ENCODE measurements around the gene TAS2R19. TPM values are rescaled to one million over a fixed set of nuclear protein-coding genes. Genes with fewer than 3 reads are reported as not detected.
"Not testable (repeated sequence)": the region's sequence is repeated elsewhere in the genome, so short reads cannot be mapped to it uniquely, and the experiment has no call there.

TAS2R19 gene
- 0.62 and 1.3 TPM in 2 replicates for total RNA-seq (2014; rRNA removed; shearing (Covaris generic))

- Histone ChIP-seq H3K4me3 (ENCODE audit: insufficient read depth, low read depth, low read length) (no peak within 1 kb of the TSS), H3K36me3 (replicated peaks; ENCODE audit: control insufficient read depth, insufficient read depth, low read length) (no peaks in the 10 kb centered on the region; the same call in 1 of the 2 replicates), H3K27me3 (ENCODE audit: control insufficient read depth, insufficient read depth, low read length) (no peaks in the 10 kb centered on the region)
- no peak for DNase-seq
Measured at GRCh38 chr12:11022520-11022919, at the start of gene TAS2R19. Gene TAS2R19, minus strand, starts transcription at chr12:11022620. Its CDS starts 49 bp downstream, at chr12:11022571.

GRCh38 chr12:11071414-11071813, 49.0 kb upstream of the TAS2R19 start:
- H3K4me3 ChIP-seq (ENCODE audit: insufficient read depth, low read depth, low read length): no peak overlapping the region
- H3K36me3 ChIP-seq (replicated peaks; ENCODE audit: control insufficient read depth, insufficient read depth, low read length): no peaks in the 10 kb centered on the region
- no peak for DNase-seq
- no peaks in the 10 kb centered on the region; the same call in 1 of the 2 replicates for H3K27me3 ChIP-seq (ENCODE audit: control insufficient read depth, insufficient read depth, low read length)

GRCh38 chr12:11070999-11071398, 48.6 kb upstream of the TAS2R19 start:
- Histone ChIP-seq H3K36me3 (replicated peaks; ENCODE audit: control insufficient read depth, insufficient read depth, low read length) (no peaks in the 10 kb centered on the region), H3K4me3 (ENCODE audit: insufficient read depth, low read depth, low read length) (no peak overlapping the region), H3K27me3 (ENCODE audit: control insufficient read depth, insufficient read depth, low read length) (no peaks in the 10 kb centered on the region; the same call in 1 of the 2 replicates)
- no peak for DNase-seq

- no peak overlapping the region for H3K4me3 ChIP-seq (ENCODE audit: insufficient read depth, low read depth, low read length)
- no peaks in the 10 kb centered on the region; the same call in 1 of the 2 replicates for H3K27me3 ChIP-seq (ENCODE audit: control insufficient read depth, insufficient read depth, low read length)
- H3K36me3 ChIP-seq (replicated peaks; ENCODE audit: control insufficient read depth, insufficient read depth, low read length): no peaks in the 10 kb centered on the region
- DNase-seq: no peak
Measured at GRCh38 chr12:11069854-11070365, 47.5 kb upstream of the TAS2R19 start.

GRCh38 chr12:11067514-11067913, 45.1 kb upstream of the TAS2R19 start:
- no peaks in the 10 kb centered on the region; the same call in 1 of the 2 replicates for H3K27me3 ChIP-seq (ENCODE audit: control insufficient read depth, insufficient read depth, low read length)
- no peaks in the 10 kb centered on the region for H3K36me3 ChIP-seq (replicated peaks; ENCODE audit: control insufficient read depth, insufficient read depth, low read length)
- DNase-seq: no peak
- H3K4me3 ChIP-seq (ENCODE audit: insufficient read depth, low read depth, low read length): no peak overlapping the region

GRCh38 chr12:11062194-11062593, 39.8 kb upstream of the TAS2R19 start, which contains the start of gene TAS2R46:
Gene TAS2R46, minus strand, starts transcription at chr12:11062294. Its CDS starts 0 bp downstream, at chr12:11062294.
- not testable (repeated sequence) for H3K27me3 ChIP-seq (ENCODE audit: control insufficient read depth, insufficient read depth, low read length); H3K36me3 ChIP-seq (replicated peaks; ENCODE audit: control insufficient read depth, insufficient read depth, low read length); H3K4me3 ChIP-seq (ENCODE audit: insufficient read depth, low read depth, low read length); DNase-seq

- no peak for DNase-seq
- no peaks in the 10 kb centered on the region for H3K27me3 ChIP-seq (ENCODE audit: control insufficient read depth, insufficient read depth, low read length)
- H3K4me3 ChIP-seq (ENCODE audit: insufficient read depth, low read depth, low read length): no peak overlapping the region
- no peaks in the 10 kb centered on the region for H3K36me3 ChIP-seq (replicated peaks; ENCODE audit: control insufficient read depth, insufficient read depth, low read length)
Measured at GRCh38 chr12:11059784-11060183, 37.4 kb upstream of the TAS2R19 start.

GRCh38 chr12:11059041-11059440, 36.6 kb upstream of the TAS2R19 start:
- Histone ChIP-seq H3K36me3 (replicated peaks; ENCODE audit: control insufficient read depth, insufficient read depth, low read length) (no peaks in the 10 kb centered on the region), H3K27me3 (ENCODE audit: control insufficient read depth, insufficient read depth, low read length) (no peaks in the 10 kb centered on the region), H3K4me3 (ENCODE audit: insufficient read depth, low read depth, low read length) (no peak overlapping the region)
- DNase-seq: no peak

- DNase-seq: no peak
- H3K36me3 ChIP-seq (replicated peaks; ENCODE audit: control insufficient read depth, insufficient read depth, low read length): no peaks in the 10 kb centered on the region; the same call in 1 of the 2 replicates
- no peak overlapping the region for H3K4me3 ChIP-seq (ENCODE audit: insufficient read depth, low read depth, low read length)
- no peaks in the 10 kb centered on the region for H3K27me3 ChIP-seq (ENCODE audit: control insufficient read depth, insufficient read depth, low read length)
Measured at GRCh38 chr12:11055306-11055705, 32.9 kb upstream of the TAS2R19 start.

- H3K4me3 ChIP-seq (ENCODE audit: insufficient read depth, low read depth, low read length); H3K36me3 ChIP-seq (replicated peaks; ENCODE audit: control insufficient read depth, insufficient read depth, low read length); H3K27me3 ChIP-seq (ENCODE audit: control insufficient read depth, insufficient read depth, low read length); DNase-seq: not testable (repeated sequence)
Measured at GRCh38 chr12:11049806-11050531, 27.5 kb upstream of the TAS2R19 start.

GRCh38 chr12:11041366-11041765, 18.9 kb upstream of the TAS2R19 start:
- not testable (repeated sequence) for DNase-seq; H3K4me3 ChIP-seq (ENCODE audit: insufficient read depth, low read depth, low read length); H3K36me3 ChIP-seq (replicated peaks; ENCODE audit: control insufficient read depth, insufficient read depth, low read length); H3K27me3 ChIP-seq (ENCODE audit: control insufficient read depth, insufficient read depth, low read length)

GRCh38 chr12:11040162-11040561, 17.7 kb upstream of the TAS2R19 start:
- Histone ChIP-seq H3K27me3 (ENCODE audit: control insufficient read depth, insufficient read depth, low read length) (no peaks in the 10 kb centered on the region; the same call in 1 of the 2 replicates), H3K36me3 (replicated peaks; ENCODE audit: control insufficient read depth, insufficient read depth, low read length) (no peaks in the 10 kb centered on the region; the same call in 1 of the 2 replicates), H3K4me3 (ENCODE audit: insufficient read depth, low read depth, low read length) (no peak overlapping the region)
- no peak for DNase-seq

- H3K36me3 ChIP-seq (replicated peaks; ENCODE audit: control insufficient read depth, insufficient read depth, low read length): no peaks in the 10 kb centered on the region; the same call in 1 of the 2 replicates
- H3K4me3 ChIP-seq (ENCODE audit: insufficient read depth, low read depth, low read length): no peak overlapping the region
- no peak for DNase-seq
- no peaks in the 10 kb centered on the region; the same call in 1 of the 2 replicates for H3K27me3 ChIP-seq (ENCODE audit: control insufficient read depth, insufficient read depth, low read length)
Measured at GRCh38 chr12:11039171-11039570, 16.8 kb upstream of the TAS2R19 start.

GRCh38 chr12:11033959-11034358, 11.5 kb upstream of the TAS2R19 start:
- H3K27me3 ChIP-seq (ENCODE audit: control insufficient read depth, insufficient read depth, low read length); H3K4me3 ChIP-seq (ENCODE audit: insufficient read depth, low read depth, low read length); DNase-seq; H3K36me3 ChIP-seq (replicated peaks; ENCODE audit: control insufficient read depth, insufficient read depth, low read length): not testable (repeated sequence)

GRCh38 chr12:11031307-11031706, 8.9 kb upstream of the TAS2R19 start, which contains the start of gene TAS2R31:
Gene TAS2R31, minus strand, starts transcription at chr12:11031407. Its CDS starts 72 bp downstream, at chr12:11031335.
- 0 out of 2 replicates have a peak, but pooled peaks cover 1% of the 10 kb centered on the region for H3K36me3 ChIP-seq (replicated peaks; ENCODE audit: control insufficient read depth, insufficient read depth, low read length)
- DNase-seq: no peak
- no peaks in the 10 kb centered on the region for H3K27me3 ChIP-seq (ENCODE audit: control insufficient read depth, insufficient read depth, low read length)
- no peak within 1 kb of the TSS for H3K4me3 ChIP-seq (ENCODE audit: insufficient read depth, low read depth, low read length)

All from H7 (cell line).